ENCODE results near the gene PIGM.

- no peak for TF ChIP-seq EZH2 (IDR thresholded peaks at IDR 0.05; ENCODE audit: borderline replicate concordance, low read depth, low read length, poor library complexity, severe bottlenecking)
- peak; percentile 83 for TF ChIP-seq CTCF (conservative IDR thresholded peaks at IDR 0.05; ENCODE audit: low read depth, low read length)
These were observed 24.1 kb downstream of the PIGM start for GRCh38 chr1:160007577-160008200.

Data from A673 (cell line).